ENCODE measurements around the gene LPP. TPM values are rescaled to one million over a fixed set of nuclear protein-coding genes. Genes with fewer than 3 reads are reported as not detected.

The LPP gene
- total RNA-seq, 1 experiment from 2014 or later, result 148 TPM

GRCh38 chr3:188926741-188927511 is 773.0 kb downstream of the LPP start:
- CTCF ChIA-PET, result interaction anchor here (0.6 to 0.7 kb wide), 3 partner anchors 15 to 1200 kb away, joined by 3 to 7 read pairs (median 4); no protein-coding TSS in a partner anchor
- BruUV-seq (replicated peaks), result no TSS peak

DNA sequence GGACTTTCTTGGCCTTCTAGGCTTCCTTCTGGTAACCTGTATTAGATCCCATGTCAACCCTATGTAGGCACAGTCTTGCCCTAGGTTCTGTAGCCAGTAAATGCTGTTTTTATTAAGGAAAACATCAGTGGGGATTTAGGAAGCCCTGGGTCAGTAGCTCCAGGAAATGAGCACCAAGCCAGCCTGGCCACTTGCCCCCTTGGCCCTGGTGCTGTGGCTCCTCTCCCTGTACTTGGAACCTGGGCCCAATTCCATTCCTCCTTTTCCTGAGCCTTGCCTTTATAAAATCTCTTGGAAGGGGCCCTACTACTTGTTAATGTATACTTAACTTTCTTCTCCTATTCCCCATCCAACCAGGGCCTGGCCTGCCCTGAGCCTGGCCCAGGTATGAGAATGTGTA is 774.0 kb downstream of the LPP start:
- BruUV-seq (replicated peaks), result no TSS peak
- Histone ChIP-seq H3K4me1 (replicated peaks; ENCODE audit: insufficient read depth) (no peaks in the 10 kb centered on the region), H3K4me2 (no peak overlapping the region), H3K9me2 (ENCODE audit: insufficient read depth) (no peaks in the 10 kb centered on the region), H2AFZ (no peak overlapping the region), H4K20me1 (ENCODE audit: insufficient read depth) (no peaks in the 10 kb centered on the region), H3K27me3 (ENCODE audit: insufficient read depth, low read depth) (no peaks in the 10 kb centered on the region), H3K9me3 (ENCODE audit: insufficient read depth, low read depth) (no peaks in the 10 kb centered on the region), H3K79me2 (ENCODE audit: low read depth) (no peaks in the 10 kb centered on the region), H3K27ac (no peak overlapping the region), H3F3A (ENCODE audit: insufficient read depth, low read depth) (no peaks in the 10 kb centered on the region), H3K4me3 (no peak overlapping the region), H3K36me3 (ENCODE audit: low read depth) (no peaks in the 10 kb centered on the region)
- DNase-seq, result no peak
- ChIA-PET CTCF (no interaction called here), POLR2A (ENCODE audit: unreplicated experiment) (interaction anchor here (0.9 kb wide), 1 partner anchor 1209 kb away, joined by 6 read pairs; no protein-coding TSS in a partner anchor)
- intact Hi-C loops (cut with micrococcal nuclease; ENCODE audit: unreplicated experiment), result no loop called here
- TF ChIP-seq, protein P1, sequence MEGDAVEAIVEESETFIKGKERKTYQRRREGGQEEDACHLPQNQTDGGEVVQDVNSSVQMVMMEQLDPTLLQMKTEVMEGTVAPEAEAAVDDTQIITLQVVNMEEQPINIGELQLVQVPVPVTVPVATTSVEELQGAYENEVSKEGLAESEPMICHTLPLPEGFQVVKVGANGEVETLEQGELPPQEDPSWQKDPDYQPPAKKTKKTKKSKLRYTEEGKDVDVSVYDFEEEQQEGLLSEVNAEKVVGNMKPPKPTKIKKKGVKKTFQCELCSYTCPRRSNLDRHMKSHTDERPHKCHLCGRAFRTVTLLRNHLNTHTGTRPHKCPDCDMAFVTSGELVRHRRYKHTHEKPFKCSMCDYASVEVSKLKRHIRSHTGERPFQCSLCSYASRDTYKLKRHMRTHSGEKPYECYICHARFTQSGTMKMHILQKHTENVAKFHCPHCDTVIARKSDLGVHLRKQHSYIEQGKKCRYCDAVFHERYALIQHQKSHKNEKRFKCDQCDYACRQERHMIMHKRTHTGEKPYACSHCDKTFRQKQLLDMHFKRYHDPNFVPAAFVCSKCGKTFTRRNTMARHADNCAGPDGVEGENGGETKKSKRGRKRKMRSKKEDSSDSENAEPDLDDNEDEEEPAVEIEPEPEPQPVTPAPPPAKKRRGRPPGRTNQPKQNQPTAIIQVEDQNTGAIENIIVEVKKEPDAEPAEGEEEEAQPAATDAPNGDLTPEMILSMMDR (conservative IDR thresholded peaks at IDR 0.05), result no peak
- no peak for TF ChIP-seq EZH2 (IDR thresholded peaks at IDR 0.05; ENCODE audit: low read depth)

More at GRCh38 chr3:188926741-188927511, 773.0 kb downstream of the LPP start:
- Histone ChIP-seq H3K9me3 (ENCODE audit: insufficient read depth, low read depth) (no peaks in the 10 kb centered on the region), H4K20me1 (ENCODE audit: insufficient read depth) (no peaks in the 10 kb centered on the region), H3K4me1 (replicated peaks; ENCODE audit: insufficient read depth) (no peaks in the 10 kb centered on the region), H3K4me2 (no peak overlapping the region), H3K27me3 (ENCODE audit: insufficient read depth, low read depth) (no peaks in the 10 kb centered on the region), H3K79me2 (ENCODE audit: low read depth) (no peaks in the 10 kb centered on the region), H3K9me2 (ENCODE audit: insufficient read depth) (no peaks in the 10 kb centered on the region), H3K27ac (no peak overlapping the region), H2AFZ (no peak overlapping the region), H3K4me3 (no peak overlapping the region), H3F3A (ENCODE audit: insufficient read depth, low read depth) (no peaks in the 10 kb centered on the region), H3K36me3 (ENCODE audit: low read depth) (no peaks in the 10 kb centered on the region)
- POLR2A ChIA-PET (ENCODE audit: unreplicated experiment), result interaction anchor here (0.7 to 0.9 kb wide), 2 partner anchors 38 to 1208 kb away, joined by 3 to 6 read pairs; no protein-coding TSS in a partner anchor
- TF ChIP-seq, protein P1 (conservative IDR thresholded peaks at IDR 0.05), result no peak
- TF ChIP-seq EZH2 (IDR thresholded peaks at IDR 0.05; ENCODE audit: low read depth), result no peak
- DNase-seq, result no peak
- intact Hi-C loops (cut with micrococcal nuclease; ENCODE audit: unreplicated experiment), result no loop called here

- Histone ChIP-seq H3K79me2 (ENCODE audit: low read depth) (no peaks in the 10 kb centered on the region), H2AFZ (no peak overlapping the region), H3K27ac (no peak overlapping the region), H3K27me3 (ENCODE audit: insufficient read depth, low read depth) (no peaks in the 10 kb centered on the region), H3K36me3 (ENCODE audit: low read depth) (no peaks in the 10 kb centered on the region), H4K20me1 (ENCODE audit: insufficient read depth) (no peaks in the 10 kb centered on the region), H3K9me2 (ENCODE audit: insufficient read depth) (no peaks in the 10 kb centered on the region), H3K4me3 (no peak overlapping the region), H3K4me1 (replicated peaks; ENCODE audit: insufficient read depth) (no peaks in the 10 kb centered on the region), H3K9me3 (ENCODE audit: insufficient read depth, low read depth) (no peaks in the 10 kb centered on the region), H3K4me2 (no peak overlapping the region), H3F3A (ENCODE audit: insufficient read depth, low read depth) (no peaks in the 10 kb centered on the region)
- DNase-seq, result peak in 1 of 2 experiments; percentile 43
- intact Hi-C loops (cut with micrococcal nuclease; ENCODE audit: unreplicated experiment), result no loop called here
- ChIA-PET CTCF (no interaction called here), POLR2A (ENCODE audit: unreplicated experiment) (no interaction called here)
- no peak for TF ChIP-seq EZH2 (IDR thresholded peaks at IDR 0.05; ENCODE audit: low read depth)
- TF ChIP-seq, protein P1 (conservative IDR thresholded peaks at IDR 0.05), result no peak; the same call in 1 of the 2 replicates
- BruUV-seq (replicated peaks), result no TSS peak
Observed at GRCh38 chr3:188929137-188929536, 775.2 kb downstream of the LPP start.

Measured in PC-9 (cell line).